CD14-positive monocyte (primary cell): Measurements from ENCODE around the gene GNLY. TPM values are rescaled to one million over a fixed set of nuclear protein-coding genes. Genes with fewer than 3 reads are reported as not detected.

Experiments used
- DNase-seq, 3 donors: peaks; one replicate each; pipeline ENCODE4 v3.0.0-alpha.2; 2011 to 2022
- H2AFZ ChIP-seq: 2 replicates; pipeline ENCODE4 v1.6.0; 2012; ENCODE audit warnings: mild to moderate bottlenecking, low read depth, low read length, inconsistent platforms; ENCODE audit not compliant: insufficient read depth, poor library complexity, severe bottlenecking
- H3K27ac ChIP-seq, 2 donors: 1 replicate in 1 of 2; 2 replicates in 1 of 2; pipeline ENCODE4 v1.5.1; 2012 to 2013; ENCODE audit warnings: low read length in 2 of 2, control low read depth in 1 of 2, inconsistent platforms in 1 of 2, low read depth in 1 of 2, mild to moderate bottlenecking in 1 of 2
- H3K27me3 ChIP-seq, 2 donors: one replicate each; pipeline versions ENCODE4 v1.6.0 to v1.6.1; 2011 to 2013; ENCODE audit warnings: low read length in 2 of 2; ENCODE audit not compliant: control insufficient read depth in 2 of 2, insufficient read depth in 2 of 2
- H3K36me3 ChIP-seq, 2 donors: replicated peaks in 1 of 2; 1 replicate in 1 of 2; 2 replicates in 1 of 2; pipeline versions ENCODE4 v1.5.1 to v1.6.1; 2012 to 2013; ENCODE audit warnings: low read length in 2 of 2, control low read depth in 1 of 2, inconsistent platforms in 1 of 2, mild to moderate bottlenecking in 1 of 2; ENCODE audit not compliant: insufficient read depth in 2 of 2, control insufficient read depth in 1 of 2
- H3K4me1 ChIP-seq, 2 donors: 1 replicate in 1 of 2; 2 replicates in 1 of 2; pipeline versions ENCODE4 v1.5.1 to v1.6.1; 2012 to 2013; ENCODE audit warnings: low read length in 2 of 2, control low read depth in 1 of 2, inconsistent platforms in 1 of 2, mild to moderate bottlenecking in 1 of 2, moderate library complexity in 1 of 2; ENCODE audit not compliant: insufficient read depth in 2 of 2, control insufficient read depth in 1 of 2
- H3K4me2 ChIP-seq: replicated peaks from 2 replicates; pipeline ENCODE3; 2012; ENCODE audit warnings: low read length, moderate library complexity, mild to moderate bottlenecking; ENCODE audit not compliant: poor library complexity, severe bottlenecking; ENCODE audit errors: extremely low read depth
- H3K4me3 ChIP-seq, 3 experiments: fragments of 200-600 bp in 1 of 3; sonication (generic) in 1 of 3; replicated peaks in 1 of 3; 1 replicate in 2 of 3; 2 replicates in 1 of 3; pipeline ENCODE4 v1.5.1; 2011 to 2013; ENCODE audit warnings: low read length in 3 of 3, mild to moderate bottlenecking in 3 of 3, control low read depth in 2 of 3, low read depth in 2 of 3, inconsistent platforms in 1 of 3, moderate library complexity in 1 of 3
- H3K79me2 ChIP-seq: 2 replicates; pipeline ENCODE4 v1.6.0; 2012; ENCODE audit warnings: mild to moderate bottlenecking, control low read depth, inconsistent platforms, low read length, moderate library complexity; ENCODE audit not compliant: insufficient read depth
- H3K9ac ChIP-seq: 2 replicates; pipeline ENCODE4 v1.6.0; 2017; ENCODE audit warnings: low read length, mild to moderate bottlenecking; ENCODE audit not compliant: insufficient read depth, poor library complexity, severe bottlenecking
- H3K9me3 ChIP-seq, 2 donors: replicated peaks in 1 of 2; 1 replicate in 1 of 2; 2 replicates in 1 of 2; pipeline versions ENCODE4 v1.5.1 to v1.6.1; 2012 to 2013; ENCODE audit warnings: low read length in 2 of 2, control low read depth in 1 of 2; ENCODE audit not compliant: control insufficient read depth in 1 of 2, insufficient read depth in 1 of 2
- H4K20me1 ChIP-seq: 2 replicates; pipeline ENCODE4 v1.6.0; 2012; ENCODE audit warnings: mild to moderate bottlenecking, low read length, control low read depth, moderate library complexity; ENCODE audit not compliant: insufficient read depth
- H3K27ac Mint-ChIP-seq, 7 donors: one replicate each; pipeline ENCODE4 v1.8.0; 2020; ENCODE audit warnings: mild to moderate bottlenecking in 7 of 7, mixed read lengths in 7 of 7, moderate library complexity in 6 of 7, inconsistent platforms in 2 of 7
- H3K27me3 Mint-ChIP-seq, 3 donors: one replicate each; pipeline ENCODE4 v1.8.0; 2021 to 2022; ENCODE audit warnings: low read depth in 3 of 3, mild to moderate bottlenecking in 3 of 3, mixed read lengths in 3 of 3, moderate library complexity in 3 of 3, inconsistent platforms in 1 of 3
- H3K36me3 Mint-ChIP-seq, 2 donors: one replicate each; pipeline ENCODE4 v1.8.0; 2020; ENCODE audit warnings: mixed read lengths in 2 of 2, inconsistent platforms in 1 of 2, mild to moderate bottlenecking in 1 of 2
- H3K4me1 Mint-ChIP-seq: one replicate; pipeline ENCODE4 v1.8.0; 2020; ENCODE audit warnings: mild to moderate bottlenecking, mixed read lengths
- H3K4me3 Mint-ChIP-seq, 2 donors: one replicate each; pipeline ENCODE4 v1.8.0; 2020; ENCODE audit warnings: mild to moderate bottlenecking in 2 of 2, mixed read lengths in 2 of 2, moderate library complexity in 1 of 2
- H3K9me3 Mint-ChIP-seq, 7 donors: one replicate each; pipeline ENCODE4 v1.8.0; 2020 to 2022; ENCODE audit warnings: mixed read lengths in 7 of 7, mild to moderate bottlenecking in 6 of 7, moderate library complexity in 6 of 7, inconsistent platforms in 2 of 7
- WGBS: methylation state at CpG from one replicate; pipeline ENCODE4 v1.1.5; 2013; ENCODE audit warnings: missing lambda C conversion rate; ENCODE audit not compliant: insufficient coverage; 5-methylcytosine and 5-hydroxymethylcytosine counted together
- intact Hi-C, 2 donors: fragments of 100-400 bp; cut with micrococcal nuclease; formaldehyde crosslinking; loops; one replicate each; pipeline versions ENCODE4 v1.15.0 to v1.15.1; 2023
- polyA plus RNA-seq, 3 donors: library from polyadenylated mRNA; depleted of rRNA in 1 of 3; unstranded in 2 of 3; stranded (reverse) in 1 of 3; fragments of 300-500 nt in 2 of 3; fragments of >200 nt in 1 of 3; fragmentation: Illumina TruSeq in 2 of 3; gene quantifications; 1 replicate in 2 of 3; 2 replicates in 1 of 3; pipeline ENCODE4 v1.2.3, GENCODE V29; 2012 to 2021
- TF ChIP-seq, protein P1 (sequence below): fragments of 200-600 bp; IDR thresholded peaks from one replicate; pipeline ENCODE4 v1.8.0; 2022; ENCODE audit warnings: antibody characterized with exemption, mild to moderate bottlenecking

GNLY gene
- polyA plus RNA-seq, 3 donors = 4.6 to 13.2 (median 11.1) TPM

DNA sequence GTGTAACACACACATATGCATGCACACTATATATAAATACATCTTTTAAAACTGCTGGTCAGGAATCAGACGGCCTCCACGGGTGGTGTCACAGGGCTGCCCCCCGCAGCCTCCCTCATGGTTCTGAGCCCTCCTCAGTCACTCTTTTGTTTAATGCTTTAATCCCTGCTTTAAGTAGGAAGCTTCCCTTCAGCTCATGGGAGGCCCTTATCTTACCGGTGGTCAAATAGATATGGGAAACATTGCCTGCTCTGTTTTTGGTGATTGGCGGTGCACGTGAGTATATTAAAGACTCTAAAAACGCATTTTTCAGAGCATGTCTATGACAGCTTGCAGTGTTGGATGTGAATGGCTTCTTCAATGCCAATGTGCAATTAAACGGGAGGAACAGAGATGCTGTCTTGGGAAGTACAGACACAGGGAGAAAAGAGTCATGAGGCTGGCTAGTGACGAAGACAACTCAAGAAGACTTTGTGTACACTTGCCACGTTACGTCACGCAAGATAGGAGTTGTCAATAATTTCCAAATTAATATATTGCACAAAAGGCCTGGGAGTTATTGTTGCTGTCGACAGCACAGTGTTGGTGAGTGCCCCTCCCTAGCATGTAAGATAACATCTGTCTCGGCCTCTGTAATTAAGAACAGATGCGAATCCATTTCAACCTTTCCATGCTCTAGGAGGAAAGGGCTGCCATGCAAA lies 23.3 kb downstream of the GNLY start:
- Histone ChIP-seq H2AFZ (no peak overlapping the region), H3K27ac (no peak overlapping the region), H3K79me2 (no peaks in the 10 kb centered on the region), H3K4me2 (no peak overlapping the region), H3K9me3 (no peaks in the 10 kb centered on the region), H3K4me1 (peaks cover 57 to 61% of the 10 kb centered on the region in 2 donors), H4K20me1 (no peaks in the 10 kb centered on the region), H3K9ac (no peak overlapping the region), H3K36me3 (no peaks in the 10 kb centered on the region), H3K4me3 (no peak overlapping the region), H3K27me3 (no peaks in the 10 kb centered on the region)
- TF ChIP-seq, protein P1, sequence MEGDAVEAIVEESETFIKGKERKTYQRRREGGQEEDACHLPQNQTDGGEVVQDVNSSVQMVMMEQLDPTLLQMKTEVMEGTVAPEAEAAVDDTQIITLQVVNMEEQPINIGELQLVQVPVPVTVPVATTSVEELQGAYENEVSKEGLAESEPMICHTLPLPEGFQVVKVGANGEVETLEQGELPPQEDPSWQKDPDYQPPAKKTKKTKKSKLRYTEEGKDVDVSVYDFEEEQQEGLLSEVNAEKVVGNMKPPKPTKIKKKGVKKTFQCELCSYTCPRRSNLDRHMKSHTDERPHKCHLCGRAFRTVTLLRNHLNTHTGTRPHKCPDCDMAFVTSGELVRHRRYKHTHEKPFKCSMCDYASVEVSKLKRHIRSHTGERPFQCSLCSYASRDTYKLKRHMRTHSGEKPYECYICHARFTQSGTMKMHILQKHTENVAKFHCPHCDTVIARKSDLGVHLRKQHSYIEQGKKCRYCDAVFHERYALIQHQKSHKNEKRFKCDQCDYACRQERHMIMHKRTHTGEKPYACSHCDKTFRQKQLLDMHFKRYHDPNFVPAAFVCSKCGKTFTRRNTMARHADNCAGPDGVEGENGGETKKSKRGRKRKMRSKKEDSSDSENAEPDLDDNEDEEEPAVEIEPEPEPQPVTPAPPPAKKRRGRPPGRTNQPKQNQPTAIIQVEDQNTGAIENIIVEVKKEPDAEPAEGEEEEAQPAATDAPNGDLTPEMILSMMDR = no peak
- peaks cover 0 to 1% (median 0%) of the 10 kb centered on the region in 3 donors for H3K27me3 Mint-ChIP-seq
- H3K4me3 Mint-ChIP-seq = no peak overlapping the region
- intact Hi-C loops = no loop called here
- no peak overlapping the region for H3K27ac Mint-ChIP-seq
- no peak for DNase-seq
- H3K9me3 Mint-ChIP-seq = peaks cover 0 to 4% (median 1%) of the 10 kb centered on the region in 7 donors
- WGBS = 93% methylated on average over 11 of the region's 15 CpGs
- H3K4me1 Mint-ChIP-seq = peaks cover 65% of the 10 kb centered on the region
- peaks cover 0 to 2% of the 10 kb centered on the region in 2 donors for H3K36me3 Mint-ChIP-seq

DNA sequence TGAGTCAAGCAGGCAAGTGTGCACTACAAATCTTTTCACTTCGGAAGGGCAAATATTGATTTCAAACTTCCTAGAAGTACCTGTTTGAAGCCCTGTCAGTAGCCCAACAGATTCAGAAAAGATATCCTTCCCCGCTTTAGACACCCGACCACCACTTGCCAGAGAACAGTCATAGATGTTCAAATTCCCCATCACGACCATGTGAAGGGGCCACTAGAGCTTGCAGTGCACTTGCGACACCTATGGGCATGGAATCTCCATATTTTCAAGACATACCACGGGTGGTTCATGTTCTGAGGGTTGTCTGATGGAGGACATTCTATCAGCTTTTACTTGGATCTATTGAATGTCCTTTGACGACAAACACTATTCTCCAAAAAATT lies 23.8 kb downstream of the GNLY start:
- Histone ChIP-seq H3K9ac (no peak overlapping the region), H3K79me2 (no peaks in the 10 kb centered on the region), H3K4me2 (no peak overlapping the region), H3K27ac (no peak overlapping the region), H3K9me3 (no peaks in the 10 kb centered on the region), H2AFZ (no peak overlapping the region), H4K20me1 (no peaks in the 10 kb centered on the region), H3K4me1 (peaks cover 55% of the 10 kb centered on the region in 2 donors), H3K4me3 (no peak overlapping the region), H3K27me3 (no peaks in the 10 kb centered on the region), H3K36me3 (no peaks in the 10 kb centered on the region)
- Mint-ChIP-seq H3K36me3 (peaks cover 0 to 2% of the 10 kb centered on the region in 2 donors), H3K9me3 (peaks cover 0 to 4% (median 1%) of the 10 kb centered on the region in 7 donors), H3K4me3 (no peak overlapping the region), H3K4me1 (peaks cover 62% of the 10 kb centered on the region), H3K27me3 (peaks cover 0 to 1% (median 0%) of the 10 kb centered on the region in 3 donors), H3K27ac (no peak overlapping the region)
- TF ChIP-seq, protein P1 = no peak
- DNase-seq = peak in 1 of 3 donors; percentile 47
- 86% methylated on average over 4 of the region's 7 CpGs for WGBS
- intact Hi-C loops = no loop called here
